HG03432 (cell line): ENCODE data around the gene AARS2.

Experiments used
- ATAC-seq: cut with Tn5 transposase; IDR thresholded peaks from one replicate; pipeline ENCODE4 v1.9.1; 2021; ENCODE audit warnings: mild to moderate bottlenecking, moderate library complexity; ENCODE audit not compliant: unreplicated experiment

AARS2 gene

DNA sequence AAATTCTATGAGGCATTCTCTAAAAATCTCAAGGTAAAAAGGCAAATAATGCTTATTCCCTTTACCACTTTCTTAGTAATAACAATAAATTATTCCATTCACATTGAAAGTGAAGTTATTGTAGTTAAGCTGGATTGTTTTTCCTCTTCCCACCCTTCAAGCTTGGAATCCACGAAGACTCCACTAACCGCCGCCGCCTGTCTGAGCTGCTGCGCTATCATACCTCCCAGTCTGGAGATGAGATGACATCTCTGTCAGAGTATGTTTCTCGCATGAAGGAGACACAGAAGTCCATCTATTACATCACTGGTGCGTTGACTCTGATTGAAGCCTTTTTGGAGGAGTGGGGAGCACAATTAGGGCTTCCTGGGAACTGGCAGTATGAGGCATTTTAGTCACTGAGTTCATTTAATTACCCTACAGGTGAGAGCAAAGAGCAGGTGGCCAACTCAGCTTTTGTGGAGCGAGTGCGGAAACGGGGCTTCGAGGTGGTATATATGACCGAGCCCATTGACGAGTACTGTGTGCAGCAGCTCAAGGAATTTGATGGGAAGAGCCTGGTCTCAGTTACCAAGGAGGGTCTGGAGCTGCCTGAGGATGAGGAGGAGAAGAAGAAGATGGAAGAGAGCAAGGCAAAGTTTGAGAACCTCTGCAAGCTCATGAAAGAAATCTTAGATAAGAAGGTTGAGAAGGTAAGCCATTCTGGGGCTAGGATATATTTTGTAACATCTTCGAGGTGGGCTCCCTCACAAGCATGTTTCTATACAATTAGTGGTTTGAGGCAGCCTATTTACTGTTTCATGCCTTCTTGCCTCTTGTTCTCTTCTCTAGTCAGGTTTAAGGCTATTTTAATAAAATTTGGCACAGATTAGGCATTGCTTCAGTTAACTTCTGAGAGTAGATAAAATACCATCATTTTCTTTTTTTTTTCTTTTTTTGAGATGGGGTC, 61.3 kb downstream of the AARS2 start:
- ATAC-seq = no peak

DNA sequence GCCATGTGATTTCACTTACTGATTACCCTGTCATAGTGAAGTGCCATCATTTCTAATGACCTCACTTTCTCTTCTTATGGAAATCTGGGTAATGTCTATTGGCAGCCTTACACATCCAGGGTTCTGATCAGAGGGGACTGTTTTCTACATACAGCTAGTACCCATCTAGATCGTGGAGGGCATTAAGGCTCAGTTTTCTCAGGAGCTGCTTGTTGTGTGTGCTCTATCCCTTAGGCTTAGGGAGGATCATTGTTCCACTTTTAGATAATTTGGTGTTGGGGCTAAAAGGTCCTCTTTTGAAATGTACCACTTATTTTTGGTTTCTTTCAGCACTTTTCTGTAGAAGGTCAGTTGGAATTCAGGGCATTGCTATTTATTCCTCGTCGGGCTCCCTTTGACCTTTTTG, 62.4 kb downstream of the AARS2 start:
- ATAC-seq = no peak

DNA sequence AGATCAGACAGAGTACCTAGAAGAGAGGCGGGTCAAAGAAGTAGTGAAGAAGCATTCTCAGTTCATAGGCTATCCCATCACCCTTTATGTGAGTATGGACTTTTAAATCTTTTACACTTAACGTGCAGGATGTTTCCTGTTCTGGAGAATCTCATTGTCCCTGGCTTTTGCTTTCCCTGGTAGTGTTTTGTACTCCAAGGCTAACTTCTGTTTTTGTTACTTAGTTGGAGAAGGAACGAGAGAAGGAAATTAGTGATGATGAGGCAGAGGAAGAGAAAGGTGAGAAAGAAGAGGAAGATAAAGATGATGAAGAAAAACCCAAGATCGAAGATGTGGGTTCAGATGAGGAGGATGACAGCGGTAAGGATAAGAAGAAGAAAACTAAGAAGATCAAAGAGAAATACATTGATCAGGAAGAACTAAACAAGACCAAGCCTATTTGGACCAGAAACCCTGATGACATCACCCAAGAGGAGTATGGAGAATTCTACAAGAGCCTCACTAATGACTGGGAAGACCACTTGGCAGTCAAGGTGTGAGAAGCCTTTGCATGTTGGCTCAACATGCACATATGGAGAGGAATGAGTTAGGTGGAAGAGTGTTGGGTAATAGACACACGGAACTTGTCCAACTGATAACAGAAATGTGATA, 63.0 kb downstream of the AARS2 start:
- ATAC-seq = no peak
